Bronchial epithelial cell (primary cell): ENCODE results near the gene DIAPH3. TPM values are rescaled to one million over a fixed set of nuclear protein-coding genes. Genes with fewer than 3 reads are reported as not detected.

Source experiments
- DNase-seq: peaks from one replicate; pipeline ENCODE4 v3.0.0-alpha.2; 2010; ENCODE audit warnings: low read depth
- FAIRE-seq: peaks from 2 replicates; lab custom pipeline; 2011; peaks lifted over from hg19 to GRCh38; lab: Jason Lieb, UNC
- H3K27me3 ChIP-seq: 2 replicates; pipeline ENCODE4 v1.5.1; 2011; ENCODE audit warnings: low read length; ENCODE audit not compliant: control insufficient read depth, insufficient read depth
- H3K36me3 ChIP-seq: 2 replicates; pipeline ENCODE4 v1.5.1; 2011; ENCODE audit warnings: low read length; ENCODE audit not compliant: control insufficient read depth, insufficient read depth
- H3K4me3 ChIP-seq: 2 replicates; pipeline ENCODE4 v1.5.1; 2011; ENCODE audit warnings: mild to moderate bottlenecking, low read depth, low read length, control low read depth
- CTCF ChIP-seq: IDR thresholded peaks from 2 replicates; pipeline ENCODE4 v1.5.1; 2011; ENCODE audit warnings: mild to moderate bottlenecking, moderate library complexity, low read length, control low read depth, inconsistent platforms; ENCODE audit not compliant: insufficient read depth, severe bottlenecking
- total RNA-seq: library from RNA; depleted of rRNA; stranded (reverse); fragments of >200 nt; gene quantifications from 2 replicates; pipeline ENCODE4 v1.2.1, GENCODE V29; 2014

DIAPH3 gene
- total RNA-seq, 1 donor from 2014 or later: 0.26 TPM

- Histone ChIP-seq H3K27me3 (no peaks in the 10 kb centered on the region), H3K4me3 (no peak overlapping the region), H3K36me3 (no peaks in the 10 kb centered on the region)
- DNase-seq (no peak), FAIRE-seq (no peak)
- TF ChIP-seq CTCF: no peak
These were observed 298.3 kb downstream of the DIAPH3 start for GRCh38 chr13:59865398-59865797.

- TF ChIP-seq CTCF: no peak
- FAIRE-seq (no peak), DNase-seq (peak; percentile 63)
- no peak overlapping the region for H3K4me3 ChIP-seq
- H3K27me3 ChIP-seq: no peaks in the 10 kb centered on the region
- no peaks in the 10 kb centered on the region for H3K36me3 ChIP-seq
These were observed 300.1 kb downstream of the DIAPH3 start for GRCh38 chr13:59863621-59864020.

GRCh38 chr13:59861676-59862075, 302.1 kb downstream of the DIAPH3 start:
- no peak for FAIRE-seq
- no peak for DNase-seq
- H3K36me3 ChIP-seq: no peaks in the 10 kb centered on the region
- no peak for TF ChIP-seq CTCF
- no peak overlapping the region for H3K4me3 ChIP-seq
- no peaks in the 10 kb centered on the region for H3K27me3 ChIP-seq

- Histone ChIP-seq H3K36me3 (no peaks in the 10 kb centered on the region), H3K27me3 (no peaks in the 10 kb centered on the region), H3K4me3 (no peak overlapping the region)
- DNase-seq (no peak), FAIRE-seq (no peak)
- TF ChIP-seq CTCF: no peak
These were observed 307.4 kb downstream of the DIAPH3 start for GRCh38 chr13:59856281-59856810.

GRCh38 chr13:59846845-59847620, 316.7 kb downstream of the DIAPH3 start:
- no peak for TF ChIP-seq CTCF
- FAIRE-seq: no peak
- H3K36me3 ChIP-seq: no peaks in the 10 kb centered on the region
- DNase-seq: peak; percentile 39
- no peak overlapping the region for H3K4me3 ChIP-seq
- H3K27me3 ChIP-seq: no peaks in the 10 kb centered on the region
